ENCODE measurements around the gene ACYP2. TPM values are rescaled to one million over a fixed set of nuclear protein-coding genes. Genes with fewer than 3 reads are reported as not detected.

ACYP2 gene
- total RNA-seq, 1 donor from 2014 or later, result 9.0 TPM

GRCh38 chr2:54084600-54084999, 30.8 kb upstream of the ACYP2 start:
- peak; percentile 42 for DNase-seq (ENCODE audit: low read depth)
- no peaks in the 10 kb centered on the region for H3K36me3 ChIP-seq (ENCODE audit: control insufficient read depth, insufficient read depth, low read length)
- TF ChIP-seq CTCF (IDR thresholded peaks at IDR 0.05; ENCODE audit: insufficient read depth, low read length, severe bottlenecking), result peak; percentile 41
- H3K4me3 ChIP-seq (ENCODE audit: low read depth, low read length), result no peak overlapping the region
- no peaks in the 10 kb centered on the region for H3K27me3 ChIP-seq (ENCODE audit: control insufficient read depth, insufficient read depth, low read length)
- no peak for FAIRE-seq

GRCh38 chr2:54085069-54085468, 30.3 kb upstream of the ACYP2 start:
- no peaks in the 10 kb centered on the region for H3K27me3 ChIP-seq (ENCODE audit: control insufficient read depth, insufficient read depth, low read length)
- TF ChIP-seq CTCF (IDR thresholded peaks at IDR 0.05; ENCODE audit: insufficient read depth, low read length, severe bottlenecking), result no peak
- H3K4me3 ChIP-seq (ENCODE audit: low read depth, low read length), result no peak overlapping the region
- FAIRE-seq, result no peak
- no peaks in the 10 kb centered on the region for H3K36me3 ChIP-seq (ENCODE audit: control insufficient read depth, insufficient read depth, low read length)
- DNase-seq (ENCODE audit: low read depth), result no peak

- Histone ChIP-seq H3K4me3 (ENCODE audit: low read depth, low read length) (no peak overlapping the region), H3K36me3 (ENCODE audit: control insufficient read depth, insufficient read depth, low read length) (no peaks in the 10 kb centered on the region), H3K27me3 (ENCODE audit: control insufficient read depth, insufficient read depth, low read length) (no peaks in the 10 kb centered on the region)
- DNase-seq (ENCODE audit: low read depth), result no peak
- no peak for TF ChIP-seq CTCF (IDR thresholded peaks at IDR 0.05; ENCODE audit: insufficient read depth, low read length, severe bottlenecking)
- FAIRE-seq, result no peak
Measured at GRCh38 chr2:54086157-54086556, 29.3 kb upstream of the ACYP2 start.

GRCh38 chr2:54088191-54088634, 27.2 kb upstream of the ACYP2 start:
- no peak for TF ChIP-seq CTCF (IDR thresholded peaks at IDR 0.05; ENCODE audit: insufficient read depth, low read length, severe bottlenecking)
- Histone ChIP-seq H3K4me3 (ENCODE audit: low read depth, low read length) (no peak overlapping the region), H3K27me3 (ENCODE audit: control insufficient read depth, insufficient read depth, low read length) (no peaks in the 10 kb centered on the region), H3K36me3 (ENCODE audit: control insufficient read depth, insufficient read depth, low read length) (no peaks in the 10 kb centered on the region)
- FAIRE-seq (no peak), DNase-seq (ENCODE audit: low read depth) (peak; percentile 48)

GRCh38 chr2:54088719-54089118, 26.7 kb upstream of the ACYP2 start:
- TF ChIP-seq CTCF (IDR thresholded peaks at IDR 0.05; ENCODE audit: insufficient read depth, low read length, severe bottlenecking), result no peak
- DNase-seq (ENCODE audit: low read depth) (no peak), FAIRE-seq (no peak)

GRCh38 chr2:54090521-54091117, 24.8 kb upstream of the ACYP2 start:
- no peak for TF ChIP-seq CTCF (IDR thresholded peaks at IDR 0.05; ENCODE audit: insufficient read depth, low read length, severe bottlenecking)
- peak; percentile 70 for DNase-seq (ENCODE audit: low read depth)
- H3K36me3 ChIP-seq (ENCODE audit: control insufficient read depth, insufficient read depth, low read length), result no peaks in the 10 kb centered on the region
- no peaks in the 10 kb centered on the region for H3K27me3 ChIP-seq (ENCODE audit: control insufficient read depth, insufficient read depth, low read length)
- no peak for FAIRE-seq
- H3K4me3 ChIP-seq (ENCODE audit: low read depth, low read length), result no peak overlapping the region

More at GRCh38 chr2:54088719-54089118, 26.7 kb upstream of the ACYP2 start:
- Histone ChIP-seq H3K4me3 (ENCODE audit: low read depth, low read length) (no peak overlapping the region), H3K36me3 (ENCODE audit: control insufficient read depth, insufficient read depth, low read length) (no peaks in the 10 kb centered on the region), H3K27me3 (ENCODE audit: control insufficient read depth, insufficient read depth, low read length) (no peaks in the 10 kb centered on the region)

All from bronchial epithelial cell (primary cell).